K562 (cell line): ENCODE data around the gene SLC25A26. TPM values are rescaled to one million over a fixed set of nuclear protein-coding genes. Genes with fewer than 3 reads are reported as not detected.

Experiments
- ATAC-seq: fragments of 200-7000 bp; cut with Tn5 transposase; 3 replicates; pipeline ENCODE4 v1.9.1; 2020; ENCODE audit warnings: moderate library complexity
- BruUV-seq: library from RNA; stranded (reverse); fragments of 400-500 nt; replicated peaks from 2 replicates; lab custom pipeline; 2021; lab: Mats Ljungman, UMichigan
- CTCF ChIA-PET: fragments of 300-600 bp; formaldehyde crosslinking; extraction: SDS; loops from one replicate; lab custom pipeline; 2021; ENCODE audit warnings: low intra/inter-chr PET ratio; lab: Yijun Ruan, JAX
- POLR2A ChIA-PET: fragments of 300-600, 350-650 bp; sonication (Branson Sonifier 250); formaldehyde crosslinking; extraction: SDS; loops from one replicate; lab custom pipeline; 2021; ENCODE audit warnings: antibody characterized with exemption, inconsistent platforms; lab: Yijun Ruan, JAX
- DNase-seq, 4 experiments: peaks; one replicate each; pipeline versions ENCODE4 v3.0.0 to v3.0.0-alpha.2; 2011 to 2018; ENCODE audit warnings: low spot score in 3 of 4, mixed read lengths in 3 of 4; ENCODE audit errors: extremely low read depth in 1 of 4
- FAIRE-seq: peaks from 2 replicates; lab custom pipeline; 2011; peaks lifted over from hg19 to GRCh38; lab: Jason Lieb, UNC
- H2AFZ ChIP-seq: 2 replicates; pipeline ENCODE4 v1.6.0; 2011; ENCODE audit warnings: low read depth, low read length, control low read depth, inconsistent platforms
- H3K27ac ChIP-seq: fragments of 200-600 bp; 3 replicates; pipeline ENCODE4 v1.8.0; 2011; ENCODE audit warnings: low read depth, mild to moderate bottlenecking, control low read depth, inconsistent platforms, low read length, moderate library complexity, mixed read lengths; ENCODE audit errors: extremely low read depth
- H3K27me3 ChIP-seq, 2 experiments: fragments of 300-600 bp in 1 of 2; 2 replicates in 1 of 2; 3 replicates in 1 of 2; pipeline versions ENCODE4 v1.6.0 to v1.8.0; 2011; ENCODE audit warnings: inconsistent platforms in 2 of 2, low read length in 2 of 2, mild to moderate bottlenecking in 1 of 2, mixed read lengths in 1 of 2, moderate library complexity in 1 of 2; ENCODE audit not compliant: control insufficient read depth in 2 of 2, insufficient read depth in 2 of 2
- H3K36me3 ChIP-seq: fragments of 300-600 bp; 3 replicates; pipeline ENCODE4 v1.8.0; 2011; ENCODE audit warnings: mild to moderate bottlenecking, low read length, inconsistent platforms; ENCODE audit not compliant: control insufficient read depth, insufficient read depth
- H3K4me1 ChIP-seq, 2 experiments: fragments of 200-600 bp in 1 of 2; replicated peaks in 1 of 2; 2 replicates in 1 of 2; 3 replicates in 1 of 2; pipeline versions ENCODE4 v1.5.1 to v1.8.0; 2011; ENCODE audit warnings: inconsistent platforms in 2 of 2, low read length in 2 of 2, mild to moderate bottlenecking in 1 of 2, mixed read lengths in 1 of 2, moderate library complexity in 1 of 2; ENCODE audit not compliant: control insufficient read depth in 2 of 2, insufficient read depth in 2 of 2
- H3K4me2 ChIP-seq: 2 replicates; pipeline ENCODE4 v1.6.1; 2011; ENCODE audit warnings: low read length, control low read depth, inconsistent platforms, mixed read lengths; ENCODE audit not compliant: insufficient read depth
- H3K4me3 ChIP-seq: fragments of 200-600 bp; sonication (generic), shearing (Covaris generic); 2 replicates; pipeline ENCODE4 v1.5.1; 2016; ENCODE audit warnings: control low read depth, inconsistent platforms
- H3K79me2 ChIP-seq: fragments of 200-600 bp; 3 replicates; pipeline ENCODE4 v1.8.0; 2011; ENCODE audit warnings: low read length, inconsistent platforms; ENCODE audit not compliant: control insufficient read depth, insufficient read depth
- H3K9ac ChIP-seq, 2 experiments: 2 replicates each; pipeline versions ENCODE4 v1.6.0 to v1.6.1; 2011; ENCODE audit warnings: low read depth in 2 of 2, low read length in 2 of 2, control low read depth in 1 of 2, inconsistent platforms in 1 of 2, mild to moderate bottlenecking in 1 of 2, mixed read lengths in 1 of 2; ENCODE audit not compliant: insufficient read depth in 1 of 2
- H3K9me1 ChIP-seq: one replicate; pipeline ENCODE4 v1.6.0; 2011; ENCODE audit warnings: inconsistent platforms, mild to moderate bottlenecking, low read length, moderate library complexity; ENCODE audit not compliant: control insufficient read depth, insufficient read depth
- H3K9me3 ChIP-seq: replicated peaks from 2 replicates; pipeline ENCODE4 v1.5.1; 2011; ENCODE audit warnings: low read depth, low read length, inconsistent platforms; ENCODE audit not compliant: control insufficient read depth, insufficient read depth
- H4K20me1 ChIP-seq: replicated peaks from 2 replicates; pipeline ENCODE4 v1.6.1; 2011; ENCODE audit warnings: low read length, inconsistent platforms, mixed read lengths; ENCODE audit not compliant: control insufficient read depth, insufficient read depth
- BCOR ChIP-seq: fragments of 450-650 bp; IDR thresholded peaks from 2 replicates; pipeline ENCODE4 v1.6.1; 2016
- CREM ChIP-seq: IDR thresholded peaks from 2 replicates; pipeline ENCODE4 v1.6.1; 2014; ENCODE audit warnings: antibody characterized with exemption, low read depth
- CXXC5 ChIP-seq: fragments of 250-450 bp; sonication (Bioruptor Pico); IDR thresholded peaks from 2 replicates; pipeline ENCODE4 v1.8.0; 2022; ENCODE audit warnings: inconsistent platforms, mild to moderate bottlenecking, moderate library complexity
- GATA2 ChIP-seq: sonication (generic); formaldehyde crosslinking; IDR thresholded peaks from 2 replicates; pipeline ENCODE4 v1.4.0; 2020; ENCODE audit warnings: mild to moderate bottlenecking, missing genetic modification reagents
- MAFF ChIP-seq: IDR thresholded peaks from 2 replicates; pipeline ENCODE4 v1.6.1; 2012; ENCODE audit warnings: low read length, improper control_type of control experiment
- MAFG ChIP-seq: fragments of 450-650 bp; conservative IDR thresholded peaks from 2 replicates; pipeline ENCODE4 v1.6.1; 2016; ENCODE audit warnings: missing genetic modification characterization, missing compliant biosample characterization
- RCOR1 ChIP-seq, 2 experiments: IDR thresholded peaks; 2 replicates each; pipeline ENCODE4 v1.6.1; 2012; ENCODE audit warnings: low read depth in 2 of 2, low read length in 2 of 2, borderline replicate concordance in 1 of 2, improper control_type of control experiment in 1 of 2
- ZNF551 ChIP-seq: fragments of 250-450 bp; sonication (Bioruptor Pico); IDR thresholded peaks from 2 replicates; pipeline ENCODE4 v1.5.0; 2021; ENCODE audit warnings: mild to moderate bottlenecking, moderate library complexity
- ZNF644 ChIP-seq: fragments of 200-800 bp; sonication (Bioruptor generic); IDR thresholded peaks from 2 replicates; pipeline ENCODE4 v1.6.1; 2016; ENCODE audit warnings: low read depth, missing genetic modification characterization, missing compliant biosample characterization
- WGBS: fragments of 100-300 bp; shearing (Covaris generic); methylation state at CpG from one replicate; pipeline ENCODE4 v1.1.6; 2016; ENCODE audit warnings: low coverage, mixed read lengths; ENCODE audit not compliant: insufficient coverage; ENCODE audit errors: missing lambda C conversion rate; 5-methylcytosine and 5-hydroxymethylcytosine counted together
- in situ Hi-C: fragments of 300-500 bp; cut with MboI; formaldehyde crosslinking; loops from 4 replicates; pipeline ENCODE4 v1.15.0; 2018; ENCODE audit warnings: inconsistent platforms, mixed read lengths
- intact Hi-C: fragments of 100-400 bp; cut with micrococcal nuclease; formaldehyde crosslinking; loops from 2 replicates; pipeline ENCODE4 v1.14.2; 2022
- polyA plus RNA-seq, 8 experiments: library from polyadenylated mRNA; depleted of rRNA in 4 of 8; stranded (reverse) in 5 of 8; unstranded in 3 of 8; fragments of >200 nt; fragmentation: Nextera tagmentation in 2 of 8; fragmentation: Illumina TruSeq in 1 of 8; extraction: Ambion mirVana in 2 of 8; extraction: Trizol in 1 of 8; gene quantifications; 2 replicates each; pipeline versions ENCODE4 v1.2.1 to v1.2.3, GENCODE V29; 2011 to 2014; ENCODE audit warnings: inconsistent platforms in 1 of 8, missing spikeins in 1 of 8
- total RNA-seq, 7 experiments: library from RNA; depleted of rRNA in 6 of 7; stranded (reverse); fragments of >200 nt in 6 of 7; fragmentation: Illumina TruSeq in 2 of 7; extraction: Trizol in 2 of 7; gene quantifications; 2 replicates each; pipeline versions ENCODE4 v1.2.1 to v1.2.3, GENCODE V29; 2011 to 2021; ENCODE audit warnings: low replicate concordance in 1 of 7
- TF ChIP-seq, protein P1 (sequence below): fragments of 250-450 bp; sonication (Bioruptor Pico); IDR thresholded peaks from 2 replicates; pipeline ENCODE4 v1.4.0; 2020; ENCODE audit warnings: mild to moderate bottlenecking, moderate library complexity
- TF ChIP-seq, protein P2 (sequence below): fragments of 250-450 bp; sonication (Bioruptor Pico); IDR thresholded peaks from 2 replicates; pipeline ENCODE4 v1.4.0; 2020; ENCODE audit warnings: mild to moderate bottlenecking, moderate library complexity
- TF ChIP-seq, protein P3 (sequence below): sonication (generic); IDR thresholded peaks from 2 replicates; pipeline ENCODE4 v1.6.1; 2016

Gene SLC25A26
- total and polyA plus RNA-seq, 9 of the 15 experiments (the other 6 are each of a cell fraction or from before 2014, with no cell fraction given), result 7.2 to 29.1 (median 12.6) TPM

DNA sequence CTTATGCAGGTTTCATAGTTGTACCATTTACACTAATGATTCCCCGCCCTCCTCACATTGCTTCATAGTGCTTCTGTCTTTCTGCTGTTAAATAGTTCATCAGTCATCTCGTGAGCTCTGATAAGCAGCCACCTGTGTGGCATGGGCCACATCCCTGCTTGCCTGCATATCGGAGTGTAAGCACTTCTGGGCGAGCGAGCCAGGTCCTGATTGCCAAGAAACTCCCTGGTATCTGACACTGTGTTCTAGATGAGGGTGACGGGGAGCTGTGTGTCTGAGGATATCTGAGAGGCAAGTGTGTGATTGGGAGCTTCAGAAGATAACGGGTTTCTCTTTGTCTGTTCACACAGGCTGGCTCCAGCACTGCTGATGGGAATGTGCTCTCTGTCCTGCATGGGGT is 149.4 kb downstream of the SLC25A26 start:
- no peaks in the 10 kb centered on the region for H3K36me3 ChIP-seq
- no peaks in the 10 kb centered on the region for H3K27me3 ChIP-seq
- no peaks in the 10 kb centered on the region for H3K79me2 ChIP-seq
- 68% methylated on average over 6 of the region's 7 CpGs for WGBS
- H3K9ac ChIP-seq, result no peak overlapping the region
- intact Hi-C loops, result no loop called here
- ChIA-PET POLR2A (no interaction called here), CTCF (no interaction called here)
- FAIRE-seq (no peak), ATAC-seq (no peak), DNase-seq (no peak)
- H2AFZ ChIP-seq, result no peak overlapping the region
- no peak overlapping the region for H3K4me3 ChIP-seq
- in situ Hi-C loops, result no loop called here
- H3K4me1 ChIP-seq, result no peaks in the 10 kb centered on the region
- BruUV-seq, result no TSS peak
- H3K9me1 ChIP-seq, result no peaks in the 10 kb centered on the region
- H4K20me1 ChIP-seq, result no peaks in the 10 kb centered on the region
- H3K4me2 ChIP-seq, result no peak overlapping the region
- H3K9me3 ChIP-seq, result no peaks in the 10 kb centered on the region
- no peak for TF ChIP-seq BCOR
- H3K27ac ChIP-seq, result no peak overlapping the region

DNA sequence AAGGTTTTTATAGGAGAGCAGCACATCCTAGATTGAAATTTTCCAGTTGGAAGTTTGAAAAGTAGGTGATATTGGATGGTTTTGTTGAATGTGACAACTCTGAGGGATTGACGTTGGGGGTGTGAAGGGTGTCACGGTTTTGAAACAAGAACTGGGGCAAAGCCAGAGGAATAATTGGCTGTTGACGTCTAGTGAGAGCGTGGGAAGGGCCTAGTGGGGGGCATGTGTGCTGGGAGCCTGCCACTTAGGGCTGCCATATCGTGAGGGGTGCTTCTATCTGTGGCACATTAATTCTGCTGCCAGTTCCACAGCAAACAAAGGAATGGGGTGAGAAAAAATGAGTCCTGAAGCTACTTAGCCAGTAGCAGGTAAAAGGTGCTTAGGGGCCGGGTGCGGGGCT is 150.6 kb downstream of the SLC25A26 start:
- no TSS peak for BruUV-seq
- Histone ChIP-seq H3K9me3 (no peaks in the 10 kb centered on the region), H3K27ac (no peak overlapping the region), H3K4me1 (peaks cover 0 to 1% of the 10 kb centered on the region in 2 experiments; a peak in 1 of 5 replicates), H3K9me1 (no peaks in the 10 kb centered on the region), H3K79me2 (no peaks in the 10 kb centered on the region), H3K9ac (no peak overlapping the region), H3K4me2 (no peak overlapping the region), H4K20me1 (no peaks in the 10 kb centered on the region), H2AFZ (no peak overlapping the region), H3K36me3 (no peaks in the 10 kb centered on the region), H3K4me3 (no peak overlapping the region), H3K27me3 (no peaks in the 10 kb centered on the region)
- ChIA-PET POLR2A (no interaction called here), CTCF (no interaction called here)
- FAIRE-seq (no peak), ATAC-seq (no peak), DNase-seq (no peak)
- 76% methylated on average over 7 of the region's 7 CpGs for WGBS
- intact Hi-C loops (no loop called here), in situ Hi-C loops (no loop called here)
- TF ChIP-seq MAFF (no peak), ZNF644 (tag) (no peak), ZNF551 (CRISPR knock-in tag) (no peak), CREM (no peak), CXXC5 (CRISPR knock-in tag) (no peak), RCOR1 (IDR thresholded peaks at IDR 0.05; ENCODE audit: borderline replicate concordance in 1 of 2, low read depth in 2 of 2, low read length in 2 of 2) (no peak), MAFG (tag) (no peak), GATA2 (CRISPR knock-in tag) (no peak)
- TF ChIP-seq, protein P1, sequence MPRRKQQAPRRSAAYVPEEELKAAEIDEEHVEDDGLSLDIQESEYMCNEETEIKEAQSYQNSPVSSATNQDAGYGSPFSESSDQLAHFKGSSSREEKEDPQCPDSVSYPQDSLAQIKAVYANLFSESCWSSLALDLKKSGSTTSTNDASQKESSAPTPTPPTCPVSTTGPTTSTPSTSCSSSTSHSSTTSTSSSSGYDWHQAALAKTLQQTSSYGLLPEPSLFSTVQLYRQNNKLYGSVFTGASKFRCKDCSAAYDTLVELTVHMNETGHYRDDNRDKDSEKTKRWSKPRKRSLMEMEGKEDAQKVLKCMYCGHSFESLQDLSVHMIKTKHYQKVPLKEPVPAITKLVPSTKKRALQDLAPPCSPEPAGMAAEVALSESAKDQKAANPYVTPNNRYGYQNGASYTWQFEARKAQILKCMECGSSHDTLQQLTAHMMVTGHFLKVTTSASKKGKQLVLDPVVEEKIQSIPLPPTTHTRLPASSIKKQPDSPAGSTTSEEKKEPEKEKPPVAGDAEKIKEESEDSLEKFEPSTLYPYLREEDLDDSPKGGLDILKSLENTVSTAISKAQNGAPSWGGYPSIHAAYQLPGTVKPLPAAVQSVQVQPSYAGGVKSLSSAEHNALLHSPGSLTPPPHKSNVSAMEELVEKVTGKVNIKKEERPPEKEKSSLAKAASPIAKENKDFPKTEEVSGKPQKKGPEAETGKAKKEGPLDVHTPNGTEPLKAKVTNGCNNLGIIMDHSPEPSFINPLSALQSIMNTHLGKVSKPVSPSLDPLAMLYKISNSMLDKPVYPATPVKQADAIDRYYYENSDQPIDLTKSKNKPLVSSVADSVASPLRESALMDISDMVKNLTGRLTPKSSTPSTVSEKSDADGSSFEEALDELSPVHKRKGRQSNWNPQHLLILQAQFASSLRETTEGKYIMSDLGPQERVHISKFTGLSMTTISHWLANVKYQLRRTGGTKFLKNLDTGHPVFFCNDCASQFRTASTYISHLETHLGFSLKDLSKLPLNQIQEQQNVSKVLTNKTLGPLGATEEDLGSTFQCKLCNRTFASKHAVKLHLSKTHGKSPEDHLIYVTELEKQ (CRISPR knock-in tag), result no peak
- TF ChIP-seq, protein P2, sequence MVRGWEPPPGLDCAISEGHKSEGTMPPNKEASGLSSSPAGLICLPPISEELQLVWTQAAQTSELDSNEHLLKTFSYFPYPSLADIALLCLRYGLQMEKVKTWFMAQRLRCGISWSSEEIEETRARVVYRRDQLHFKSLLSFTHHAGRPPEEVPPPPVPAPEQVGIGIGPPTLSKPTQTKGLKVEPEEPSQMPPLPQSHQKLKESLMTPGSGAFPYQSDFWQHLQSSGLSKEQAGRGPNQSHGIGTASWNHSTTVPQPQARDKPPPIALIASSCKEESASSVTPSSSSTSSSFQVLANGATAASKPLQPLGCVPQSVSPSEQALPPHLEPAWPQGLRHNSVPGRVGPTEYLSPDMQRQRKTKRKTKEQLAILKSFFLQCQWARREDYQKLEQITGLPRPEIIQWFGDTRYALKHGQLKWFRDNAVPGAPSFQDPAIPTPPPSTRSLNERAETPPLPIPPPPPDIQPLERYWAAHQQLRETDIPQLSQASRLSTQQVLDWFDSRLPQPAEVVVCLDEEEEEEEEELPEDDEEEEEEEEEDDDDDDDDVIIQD (CRISPR knock-in tag), result no peak
- TF ChIP-seq, protein P3, sequence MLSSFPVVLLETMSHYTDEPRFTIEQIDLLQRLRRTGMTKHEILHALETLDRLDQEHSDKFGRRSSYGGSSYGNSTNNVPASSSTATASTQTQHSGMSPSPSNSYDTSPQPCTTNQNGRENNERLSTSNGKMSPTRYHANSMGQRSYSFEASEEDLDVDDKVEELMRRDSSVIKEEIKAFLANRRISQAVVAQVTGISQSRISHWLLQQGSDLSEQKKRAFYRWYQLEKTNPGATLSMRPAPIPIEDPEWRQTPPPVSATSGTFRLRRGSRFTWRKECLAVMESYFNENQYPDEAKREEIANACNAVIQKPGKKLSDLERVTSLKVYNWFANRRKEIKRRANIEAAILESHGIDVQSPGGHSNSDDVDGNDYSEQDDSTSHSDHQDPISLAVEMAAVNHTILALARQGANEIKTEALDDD, result no peak
